ENCODE results near the gene NBEA. TPM values are rescaled to one million over a fixed set of nuclear protein-coding genes. Genes with fewer than 3 reads are reported as not detected.

The NBEA gene
- total and polyA plus RNA-seq, 2 experiments from 2014 or later, result 9.1 to 29.1 TPM

DNA sequence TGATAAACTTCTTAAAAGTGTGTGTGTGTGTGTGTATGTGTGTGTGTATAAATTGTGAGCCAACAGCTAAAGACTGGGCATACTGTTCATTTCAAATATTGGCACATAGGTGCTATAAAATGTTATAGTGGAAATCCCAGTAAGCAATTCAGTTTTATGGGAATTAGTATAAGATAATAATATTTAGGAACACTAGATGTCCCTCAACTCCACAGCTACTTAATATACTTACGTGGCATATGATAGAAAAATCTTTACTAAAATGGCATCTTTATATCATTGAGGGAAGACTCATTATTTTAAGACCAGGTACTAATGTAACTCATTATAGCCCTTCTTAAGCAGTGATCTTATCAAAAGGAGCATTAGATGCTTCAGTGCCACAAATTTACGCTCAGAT, 268.2 kb downstream of the NBEA start:
- no peak for ATAC-seq
- no peaks in the 10 kb centered on the region for H3K36me3 ChIP-seq (ENCODE audit: insufficient read depth)
- H3K9me2 ChIP-seq (ENCODE audit: insufficient read depth), result no peaks in the 10 kb centered on the region
- no peak for DNase-seq (ENCODE audit: low spot score)
- no peaks in the 10 kb centered on the region for H3K4me1 ChIP-seq (ENCODE audit: insufficient read depth)
- no peaks in the 10 kb centered on the region; the same call in 1 of the 2 replicates for H4K20me1 ChIP-seq (replicated peaks; ENCODE audit: insufficient read depth)
- no peak overlapping the region for H3K27ac ChIP-seq (ENCODE audit: low read depth)
- no peak overlapping the region for H3K4me2 ChIP-seq
- H3K79me2 ChIP-seq (replicated peaks; ENCODE audit: insufficient read depth), result no peaks in the 10 kb centered on the region
- H3K27me3 ChIP-seq (ENCODE audit: insufficient read depth), result no peaks in the 10 kb centered on the region
- Mint-ChIP-seq H3K27ac (no peak overlapping the region), H3K4me1 (peaks cover 3% of the 10 kb centered on the region; the same call in 1 of the 3 replicates), H3K4me3 (no peak overlapping the region), H3K36me3 (ENCODE audit: low read depth) (peaks cover 6% of the 10 kb centered on the region), H3K9me3 (no peaks in the 10 kb centered on the region), H3K27me3 (ENCODE audit: insufficient read depth, low read depth, poor library complexity) (no peaks in the 10 kb centered on the region)
- no peak overlapping the region for H3K4me3 ChIP-seq
- TF ChIP-seq, protein P1, sequence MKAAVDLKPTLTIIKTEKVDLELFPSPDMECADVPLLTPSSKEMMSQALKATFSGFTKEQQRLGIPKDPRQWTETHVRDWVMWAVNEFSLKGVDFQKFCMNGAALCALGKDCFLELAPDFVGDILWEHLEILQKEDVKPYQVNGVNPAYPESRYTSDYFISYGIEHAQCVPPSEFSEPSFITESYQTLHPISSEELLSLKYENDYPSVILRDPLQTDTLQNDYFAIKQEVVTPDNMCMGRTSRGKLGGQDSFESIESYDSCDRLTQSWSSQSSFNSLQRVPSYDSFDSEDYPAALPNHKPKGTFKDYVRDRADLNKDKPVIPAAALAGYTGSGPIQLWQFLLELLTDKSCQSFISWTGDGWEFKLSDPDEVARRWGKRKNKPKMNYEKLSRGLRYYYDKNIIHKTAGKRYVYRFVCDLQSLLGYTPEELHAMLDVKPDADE (IDR thresholded peaks at IDR 0.05), result no peak
- TF ChIP-seq ZNF114 (CRISPR knock-in tag; IDR thresholded peaks at IDR 0.05), result no peak
- no peak for TF ChIP-seq EZH2phosphoT487 (IDR thresholded peaks at IDR 0.05; ENCODE audit: unreplicated experiment)
- TF ChIP-seq, protein P2, sequence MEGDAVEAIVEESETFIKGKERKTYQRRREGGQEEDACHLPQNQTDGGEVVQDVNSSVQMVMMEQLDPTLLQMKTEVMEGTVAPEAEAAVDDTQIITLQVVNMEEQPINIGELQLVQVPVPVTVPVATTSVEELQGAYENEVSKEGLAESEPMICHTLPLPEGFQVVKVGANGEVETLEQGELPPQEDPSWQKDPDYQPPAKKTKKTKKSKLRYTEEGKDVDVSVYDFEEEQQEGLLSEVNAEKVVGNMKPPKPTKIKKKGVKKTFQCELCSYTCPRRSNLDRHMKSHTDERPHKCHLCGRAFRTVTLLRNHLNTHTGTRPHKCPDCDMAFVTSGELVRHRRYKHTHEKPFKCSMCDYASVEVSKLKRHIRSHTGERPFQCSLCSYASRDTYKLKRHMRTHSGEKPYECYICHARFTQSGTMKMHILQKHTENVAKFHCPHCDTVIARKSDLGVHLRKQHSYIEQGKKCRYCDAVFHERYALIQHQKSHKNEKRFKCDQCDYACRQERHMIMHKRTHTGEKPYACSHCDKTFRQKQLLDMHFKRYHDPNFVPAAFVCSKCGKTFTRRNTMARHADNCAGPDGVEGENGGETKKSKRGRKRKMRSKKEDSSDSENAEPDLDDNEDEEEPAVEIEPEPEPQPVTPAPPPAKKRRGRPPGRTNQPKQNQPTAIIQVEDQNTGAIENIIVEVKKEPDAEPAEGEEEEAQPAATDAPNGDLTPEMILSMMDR (conservative IDR thresholded peaks at IDR 0.05; ENCODE audit: low read depth in 2 of 2), result no peak
- TF ChIP-seq JUNB (IDR thresholded peaks at IDR 0.05; ENCODE audit: unreplicated experiment), result no peak
- TF ChIP-seq EZH2 (IDR thresholded peaks at IDR 0.05; ENCODE audit: low read depth, unreplicated experiment), result no peak
- no peak for TF ChIP-seq NANOG (IDR thresholded peaks at IDR 0.05; ENCODE audit: borderline replicate concordance)
- TF ChIP-seq CREB1 (CRISPR knock-in tag; IDR thresholded peaks at IDR 0.05; ENCODE audit: low read depth), result no peak
- TF ChIP-seq ZNF331 (CRISPR knock-in tag; IDR thresholded peaks at IDR 0.05; ENCODE audit: low read depth), result no peak
- TF ChIP-seq POLR2AphosphoS5 (IDR thresholded peaks at IDR 0.05; ENCODE audit: low read depth), result no peak
- TF ChIP-seq, protein P3, sequence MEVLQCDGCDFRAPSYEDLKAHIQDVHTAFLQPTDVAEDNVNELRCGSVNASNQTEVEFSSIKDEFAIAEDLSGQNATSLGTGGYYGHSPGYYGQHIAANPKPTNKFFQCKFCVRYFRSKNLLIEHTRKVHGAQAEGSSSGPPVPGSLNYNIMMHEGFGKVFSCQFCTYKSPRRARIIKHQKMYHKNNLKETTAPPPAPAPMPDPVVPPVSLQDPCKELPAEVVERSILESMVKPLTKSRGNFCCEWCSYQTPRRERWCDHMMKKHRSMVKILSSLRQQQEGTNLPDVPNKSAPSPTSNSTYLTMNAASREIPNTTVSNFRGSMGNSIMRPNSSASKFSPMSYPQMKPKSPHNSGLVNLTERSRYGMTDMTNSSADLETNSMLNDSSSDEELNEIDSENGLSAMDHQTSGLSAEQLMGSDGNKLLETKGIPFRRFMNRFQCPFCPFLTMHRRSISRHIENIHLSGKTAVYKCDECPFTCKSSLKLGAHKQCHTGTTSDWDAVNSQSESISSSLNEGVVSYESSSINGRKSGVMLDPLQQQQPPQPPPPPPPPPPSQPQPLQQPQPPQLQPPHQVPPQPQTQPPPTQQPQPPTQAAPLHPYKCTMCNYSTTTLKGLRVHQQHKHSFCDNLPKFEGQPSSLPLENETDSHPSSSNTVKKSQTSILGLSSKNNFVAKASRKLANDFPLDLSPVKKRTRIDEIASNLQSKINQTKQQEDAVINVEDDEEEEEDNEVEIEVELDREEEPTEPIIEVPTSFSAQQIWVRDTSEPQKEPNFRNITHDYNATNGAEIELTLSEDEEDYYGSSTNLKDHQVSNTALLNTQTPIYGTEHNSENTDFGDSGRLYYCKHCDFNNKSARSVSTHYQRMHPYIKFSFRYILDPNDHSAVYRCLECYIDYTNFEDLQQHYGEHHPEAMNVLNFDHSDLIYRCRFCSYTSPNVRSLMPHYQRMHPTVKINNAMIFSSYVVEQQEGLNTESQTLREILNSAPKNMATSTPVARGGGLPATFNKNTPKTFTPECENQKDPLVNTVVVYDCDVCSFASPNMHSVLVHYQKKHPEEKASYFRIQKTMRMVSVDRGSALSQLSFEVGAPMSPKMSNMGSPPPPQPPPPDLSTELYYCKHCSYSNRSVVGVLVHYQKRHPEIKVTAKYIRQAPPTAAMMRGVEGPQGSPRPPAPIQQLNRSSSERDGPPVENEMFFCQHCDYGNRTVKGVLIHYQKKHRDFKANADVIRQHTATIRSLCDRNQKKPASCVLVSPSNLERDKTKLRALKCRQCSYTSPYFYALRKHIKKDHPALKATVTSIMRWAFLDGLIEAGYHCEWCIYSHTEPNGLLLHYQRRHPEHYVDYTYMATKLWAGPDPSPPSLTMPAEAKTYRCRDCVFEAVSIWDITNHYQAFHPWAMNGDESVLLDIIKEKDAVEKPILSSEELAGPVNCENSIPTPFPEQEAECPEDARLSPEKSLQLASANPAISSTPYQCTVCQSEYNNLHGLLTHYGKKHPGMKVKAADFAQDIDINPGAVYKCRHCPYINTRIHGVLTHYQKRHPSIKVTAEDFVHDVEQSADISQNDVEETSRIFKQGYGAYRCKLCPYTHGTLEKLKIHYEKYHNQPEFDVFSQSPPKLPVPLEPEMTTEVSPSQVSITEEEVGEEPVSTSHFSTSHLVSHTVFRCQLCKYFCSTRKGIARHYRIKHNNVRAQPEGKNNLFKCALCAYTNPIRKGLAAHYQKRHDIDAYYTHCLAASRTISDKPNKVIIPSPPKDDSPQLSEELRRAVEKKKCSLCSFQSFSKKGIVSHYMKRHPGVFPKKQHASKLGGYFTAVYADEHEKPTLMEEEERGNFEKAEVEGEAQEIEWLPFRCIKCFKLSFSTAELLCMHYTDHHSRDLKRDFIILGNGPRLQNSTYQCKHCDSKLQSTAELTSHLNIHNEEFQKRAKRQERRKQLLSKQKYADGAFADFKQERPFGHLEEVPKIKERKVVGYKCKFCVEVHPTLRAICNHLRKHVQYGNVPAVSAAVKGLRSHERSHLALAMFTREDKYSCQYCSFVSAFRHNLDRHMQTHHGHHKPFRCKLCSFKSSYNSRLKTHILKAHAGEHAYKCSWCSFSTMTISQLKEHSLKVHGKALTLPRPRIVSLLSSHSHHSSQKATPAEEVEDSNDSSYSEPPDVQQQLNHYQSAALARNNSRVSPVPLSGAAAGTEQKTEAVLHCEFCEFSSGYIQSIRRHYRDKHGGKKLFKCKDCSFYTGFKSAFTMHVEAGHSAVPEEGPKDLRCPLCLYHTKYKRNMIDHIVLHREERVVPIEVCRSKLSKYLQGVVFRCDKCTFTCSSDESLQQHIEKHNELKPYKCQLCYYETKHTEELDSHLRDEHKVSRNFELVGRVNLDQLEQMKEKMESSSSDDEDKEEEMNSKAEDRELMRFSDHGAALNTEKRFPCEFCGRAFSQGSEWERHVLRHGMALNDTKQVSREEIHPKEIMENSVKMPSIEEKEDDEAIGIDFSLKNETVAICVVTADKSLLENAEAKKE (CRISPR knock-in tag; IDR thresholded peaks at IDR 0.05), result no peak
- H3F3A ChIP-seq (replicated peaks; ENCODE audit: low read depth), result no peaks in the 10 kb centered on the region
- no peak overlapping the region for H2AFZ ChIP-seq

Measured in GM23338 (cell line).